Islet of Langerhans (tissue), 1 donor: Measurements from ENCODE around the gene HNRNPAB.
"Not testable (repeated sequence)": the region's sequence is repeated elsewhere in the genome, so short reads cannot be mapped to it uniquely, and the experiment has no call there.

Experiments
- FAIRE-seq: peaks from one replicate; lab custom pipeline; 2011; peaks lifted over from hg19 to GRCh38; lab: Jason Lieb, UNC

HNRNPAB gene

DNA sequence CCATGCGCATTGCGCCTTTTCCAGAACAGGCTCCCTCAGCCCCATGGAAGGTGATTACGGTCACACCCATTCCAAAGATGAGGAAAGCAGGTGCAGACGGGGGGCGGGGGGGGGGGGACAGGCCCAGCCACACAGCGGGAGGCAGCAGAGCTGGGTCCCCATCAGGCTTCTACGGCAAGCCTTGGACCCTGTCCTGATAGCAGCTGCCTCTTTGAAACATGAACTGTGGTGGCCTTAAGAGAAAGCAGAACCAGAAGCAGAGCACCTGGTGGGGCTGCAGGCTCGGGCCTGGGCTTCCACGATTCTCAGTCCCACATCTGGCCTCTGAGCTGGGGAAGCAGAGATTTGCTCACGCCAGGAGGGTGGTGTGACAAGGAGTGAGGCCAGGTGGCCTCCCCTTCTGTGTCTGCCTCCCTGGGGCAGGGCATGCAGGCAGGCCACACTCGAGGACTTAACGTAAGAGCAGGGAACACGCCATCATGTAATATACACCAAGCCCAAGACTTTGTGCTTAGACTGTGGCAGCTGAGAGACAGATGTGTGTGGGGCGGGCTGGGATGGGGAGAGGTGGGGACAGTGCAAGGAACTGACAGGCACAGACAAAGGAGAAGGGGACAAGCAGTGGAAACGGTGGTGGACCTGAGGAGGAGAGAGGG is 42.4 kb downstream of the HNRNPAB start:
- FAIRE-seq = no peak

DNA sequence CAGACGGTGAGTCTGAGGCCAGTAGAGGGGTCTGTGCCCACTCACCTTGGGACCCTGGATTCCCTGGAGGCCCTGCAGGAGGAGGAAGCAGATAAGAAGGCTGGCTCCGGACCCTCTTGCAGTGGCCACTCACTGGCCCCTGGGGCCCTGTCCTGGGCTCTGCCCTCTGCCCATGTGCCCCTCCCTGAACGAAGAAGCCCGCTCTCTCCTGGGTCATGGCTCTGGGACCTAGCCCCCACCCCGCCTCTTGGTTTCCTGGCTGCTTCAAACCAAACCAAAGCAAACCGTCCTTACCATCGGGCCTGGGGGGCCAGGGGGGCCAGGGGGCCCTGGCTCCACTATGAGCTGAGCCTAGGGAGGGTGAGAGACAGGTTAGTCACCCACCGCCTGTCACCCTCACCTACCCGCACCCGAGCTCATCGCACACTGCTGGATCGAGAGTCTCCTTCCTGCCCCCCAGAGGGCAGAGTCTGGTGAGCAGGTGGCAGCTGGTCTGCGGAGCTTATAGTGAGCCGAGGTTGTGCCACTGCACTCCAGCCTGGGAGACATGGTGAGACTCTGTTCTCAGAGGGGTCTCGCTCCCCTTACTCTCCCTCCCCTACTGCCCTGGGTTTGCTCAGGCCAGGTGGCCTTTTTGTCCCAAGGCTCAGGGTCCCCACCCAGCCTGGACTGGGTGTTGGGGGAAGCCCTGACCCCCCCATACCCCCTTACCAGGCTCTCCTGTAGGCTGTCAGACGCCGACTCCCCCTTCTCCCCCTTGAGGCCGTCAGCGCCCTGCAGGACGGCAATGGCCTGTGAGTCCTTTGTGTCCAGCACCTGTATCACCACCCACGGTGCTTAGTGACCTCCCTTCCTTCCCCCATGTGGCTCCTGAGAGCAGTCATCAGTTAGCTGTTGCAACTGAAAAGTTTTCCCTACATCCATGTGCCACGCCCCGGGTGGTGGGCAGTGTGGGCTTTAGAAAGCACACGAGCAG is 43.4 kb downstream of the HNRNPAB start:
- FAIRE-seq = no peak

DNA sequence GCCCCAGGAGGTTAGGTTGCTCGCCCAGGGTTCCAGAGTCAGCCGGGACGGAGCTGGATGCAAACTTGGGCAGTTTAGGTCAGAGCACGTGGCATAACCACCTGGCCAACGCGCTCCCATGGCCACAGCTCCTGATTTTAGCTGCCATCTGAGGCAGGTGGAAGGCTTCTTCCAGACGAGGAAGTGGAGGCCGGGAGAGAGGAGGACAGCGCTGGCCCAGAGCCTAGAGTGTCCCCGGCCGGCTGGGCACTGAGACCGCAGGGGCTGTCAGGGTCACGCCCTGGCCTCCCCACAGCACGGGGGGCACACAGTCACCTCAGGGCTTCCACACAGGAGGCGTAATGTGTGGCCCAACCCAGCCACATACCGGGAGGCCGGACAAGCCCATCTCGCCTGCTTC is 44.4 kb downstream of the HNRNPAB start:
- FAIRE-seq = no peak

DNA sequence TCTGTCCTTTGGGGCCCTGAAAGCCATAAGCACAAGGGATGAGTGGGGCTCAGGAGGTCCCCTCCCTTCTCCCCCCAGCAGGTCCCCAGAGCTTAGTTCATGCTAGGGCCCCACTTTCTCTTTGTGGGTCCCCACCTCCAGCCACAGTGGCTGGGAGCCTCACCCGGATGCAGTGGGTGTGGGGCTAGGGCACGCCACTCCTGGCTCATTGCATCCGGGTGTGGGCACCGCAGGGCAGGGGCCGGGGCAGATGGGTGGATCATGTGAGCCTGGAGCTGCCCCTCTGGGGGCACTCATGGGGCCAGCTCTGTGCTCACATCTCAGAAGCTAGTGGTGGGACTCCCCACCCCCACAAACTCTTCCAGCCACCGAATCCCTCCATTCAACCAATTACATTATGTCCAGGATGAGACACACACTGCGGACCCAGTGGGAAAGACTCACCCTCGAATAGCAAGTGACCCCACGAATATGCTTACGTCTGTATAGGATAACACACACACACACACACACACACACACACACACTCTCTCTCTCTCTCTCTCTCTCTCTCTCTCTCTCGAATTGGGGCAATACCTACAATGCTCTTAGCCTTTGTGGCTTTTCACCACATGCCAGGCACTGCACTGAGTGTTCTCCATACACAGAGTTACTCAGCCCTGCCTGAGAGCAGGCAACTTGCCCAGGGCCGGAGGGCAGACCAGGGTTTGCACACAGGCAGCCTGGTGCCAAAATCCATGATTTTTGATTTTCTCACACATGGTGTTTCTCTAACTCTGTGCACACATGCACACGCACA is 45.1 kb downstream of the HNRNPAB start:
- FAIRE-seq = no peak

DNA sequence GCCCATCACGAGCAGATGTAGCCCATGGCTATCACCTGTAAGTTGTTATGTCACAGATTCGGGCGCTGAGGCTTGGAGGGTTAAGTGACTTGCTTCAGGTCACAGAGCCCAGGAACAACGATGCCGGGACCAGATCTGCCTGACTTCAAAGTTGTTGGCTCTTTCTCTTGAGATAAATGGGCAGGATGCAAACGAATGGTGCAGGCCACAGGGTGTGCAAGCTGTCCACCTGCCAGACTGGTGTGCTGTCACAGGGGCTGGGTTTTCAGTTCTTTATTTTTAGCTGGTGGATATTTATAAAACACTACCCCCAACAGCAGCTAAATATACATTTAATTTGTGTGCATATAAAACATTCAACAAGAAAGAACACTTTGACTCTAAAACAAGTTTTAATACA is 45.9 kb downstream of the HNRNPAB start:
- FAIRE-seq = no peak

GRCh38 chr5:178252258-178252657 is 47.9 kb downstream of the HNRNPAB start:
- no peak for FAIRE-seq

DNA sequence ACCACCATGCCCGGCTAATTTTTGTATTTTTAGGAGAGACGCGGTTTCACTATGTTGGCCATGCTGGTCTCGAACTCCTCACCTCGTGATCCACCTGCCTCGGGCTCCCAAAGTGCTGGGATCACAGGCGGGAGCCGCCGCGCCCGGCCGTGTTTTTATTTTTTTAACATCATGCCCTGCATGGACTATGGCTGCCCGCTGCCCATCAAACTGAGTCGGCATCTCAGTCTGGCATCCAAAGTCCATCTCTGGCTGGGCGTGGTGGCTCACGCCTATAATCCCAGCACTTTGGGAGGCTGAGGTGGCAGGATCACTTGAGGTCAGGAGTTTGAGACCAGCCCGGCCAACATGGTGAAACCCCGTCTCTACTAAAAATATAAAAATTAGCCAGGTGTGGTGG is 49.3 kb downstream of the HNRNPAB start:
- FAIRE-seq = not testable (repeated sequence)

DNA sequence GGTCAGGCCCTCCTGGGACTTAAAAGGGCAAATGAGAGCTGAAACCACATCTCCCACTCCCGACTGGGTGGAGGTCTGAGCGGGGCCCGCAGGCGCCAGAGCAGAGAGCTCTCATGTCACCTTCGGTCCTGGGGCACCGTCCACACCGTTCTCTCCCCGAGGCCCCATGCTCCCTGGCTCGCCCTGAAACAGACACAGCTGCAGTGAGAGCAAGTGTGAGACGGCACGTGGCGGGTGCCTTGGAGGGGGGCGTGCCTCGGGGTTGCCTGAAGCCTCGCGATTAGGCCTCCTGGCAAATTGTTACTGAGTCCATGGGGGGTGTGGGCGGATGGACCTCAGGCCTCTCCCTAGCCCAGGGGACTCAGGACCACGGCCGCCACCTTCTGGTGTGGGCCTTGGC is 52.4 kb downstream of the HNRNPAB start:
- FAIRE-seq = no peak

- no peak for FAIRE-seq
Measured at GRCh38 chr5:178257650-178258049, 53.3 kb downstream of the HNRNPAB start.

GRCh38 chr5:178259623-178260536 is 55.5 kb downstream of the HNRNPAB start:
- no peak for FAIRE-seq
